Measurements from ENCODE around the gene IFT80. TPM values are rescaled to one million over a fixed set of nuclear protein-coding genes. Genes with fewer than 3 reads are reported as not detected.
A peak's percentile ranks its signal among the peaks of the same experiment; 100 is the strongest.

Gene IFT80
- total and polyA plus RNA-seq, 9 of the 15 experiments (the other 6 are each of a cell fraction or from before 2014, with no cell fraction given) = 6.7 to 21.1 (median 16.4) TPM

DNA sequence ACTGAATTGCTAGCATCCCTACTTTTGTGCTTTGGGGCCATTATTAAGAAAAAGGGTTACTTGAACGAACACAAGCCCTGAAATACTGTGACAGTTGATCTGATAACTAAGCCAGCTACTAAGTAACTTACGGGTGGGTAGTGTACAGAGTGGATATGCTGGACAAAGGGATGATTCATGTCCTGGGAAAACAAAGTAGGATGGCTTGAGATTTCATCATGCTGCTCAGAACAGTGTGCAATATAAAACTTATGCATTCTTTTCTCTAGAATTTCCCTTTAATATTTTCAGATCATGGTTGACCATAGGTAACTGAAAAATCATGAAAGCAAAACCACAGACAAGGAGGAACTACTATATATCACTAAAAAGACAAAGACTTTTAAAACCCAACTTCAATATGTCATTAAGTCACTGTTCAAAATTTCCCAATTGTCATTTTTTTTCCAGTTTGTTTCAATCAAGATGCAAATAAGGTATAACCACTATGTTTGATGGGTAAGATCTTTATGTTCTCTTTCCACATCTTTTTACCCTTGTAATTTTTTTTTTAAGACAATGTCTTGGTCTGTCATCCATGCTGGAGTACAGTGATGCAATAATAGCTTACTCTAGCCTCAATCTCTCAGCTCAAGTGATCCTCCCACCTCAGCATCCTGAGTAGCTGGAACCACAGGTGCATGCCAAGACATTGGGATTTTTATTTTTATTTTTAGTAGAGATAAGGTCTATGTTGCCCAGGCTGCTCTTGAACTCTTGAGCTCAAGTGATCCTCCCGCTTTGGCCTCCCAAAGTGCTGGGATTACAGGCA, 67.7 kb downstream of the IFT80 start (continued):
- TF ChIP-seq MED1 (CRISPR knock-in tag; IDR thresholded peaks at IDR 0.05; ENCODE audit: borderline replicate concordance) (no peak), NCOR1 (IDR thresholded peaks at IDR 0.05) (no peak), ATF1 (CRISPR knock-in tag; IDR thresholded peaks at IDR 0.05) (no peak), ATF1 (tag; IDR thresholded peaks at IDR 0.05) (no peak), FOXJ2 (tag; IDR thresholded peaks at IDR 0.05) (no peak), RCOR1 (IDR thresholded peaks at IDR 0.05; ENCODE audit: borderline replicate concordance in 1 of 2, low read depth in 2 of 2, low read length in 2 of 2) (peak in 1 of 2 experiments; percentile 44; a peak in 1 of 4 replicates), ESRRA (IDR thresholded peaks at IDR 0.05; ENCODE audit: borderline replicate concordance, low read depth) (no peak), STAT5A (IDR thresholded peaks at IDR 0.05; ENCODE audit: borderline replicate concordance, low read length) (no peak), TCF3 (CRISPR knock-in tag; IDR thresholded peaks at IDR 0.05) (peak; percentile 49), EGR1 (conservative IDR thresholded peaks at IDR 0.05) (no peak), FOS (IDR thresholded peaks at IDR 0.05; ENCODE audit: extremely low read depth, insufficient read length) (no peak), ZNF354B (CRISPR knock-in tag; IDR thresholded peaks at IDR 0.05) (no peak), GABPB2 (CRISPR knock-in tag; conservative IDR thresholded peaks at IDR 0.05) (no peak), MEF2D (tag; conservative IDR thresholded peaks at IDR 0.05; ENCODE audit: low read depth) (no peak)
- TF ChIP-seq, protein P1, sequence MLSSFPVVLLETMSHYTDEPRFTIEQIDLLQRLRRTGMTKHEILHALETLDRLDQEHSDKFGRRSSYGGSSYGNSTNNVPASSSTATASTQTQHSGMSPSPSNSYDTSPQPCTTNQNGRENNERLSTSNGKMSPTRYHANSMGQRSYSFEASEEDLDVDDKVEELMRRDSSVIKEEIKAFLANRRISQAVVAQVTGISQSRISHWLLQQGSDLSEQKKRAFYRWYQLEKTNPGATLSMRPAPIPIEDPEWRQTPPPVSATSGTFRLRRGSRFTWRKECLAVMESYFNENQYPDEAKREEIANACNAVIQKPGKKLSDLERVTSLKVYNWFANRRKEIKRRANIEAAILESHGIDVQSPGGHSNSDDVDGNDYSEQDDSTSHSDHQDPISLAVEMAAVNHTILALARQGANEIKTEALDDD (IDR thresholded peaks at IDR 0.05) = peak; percentile 96
- TF ChIP-seq, protein P2, sequence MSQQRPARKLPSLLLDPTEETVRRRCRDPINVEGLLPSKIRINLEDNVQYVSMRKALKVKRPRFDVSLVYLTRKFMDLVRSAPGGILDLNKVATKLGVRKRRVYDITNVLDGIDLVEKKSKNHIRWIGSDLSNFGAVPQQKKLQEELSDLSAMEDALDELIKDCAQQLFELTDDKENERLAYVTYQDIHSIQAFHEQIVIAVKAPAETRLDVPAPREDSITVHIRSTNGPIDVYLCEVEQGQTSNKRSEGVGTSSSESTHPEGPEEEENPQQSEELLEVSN (IDR thresholded peaks at IDR 0.05; ENCODE audit: borderline replicate concordance in 1 of 2, extremely low read depth in 1 of 2, insufficient read depth in 1 of 2, insufficient read length in 1 of 2, low read depth in 1 of 2, low read length in 1 of 2, poor library complexity in 1 of 2, severe bottlenecking in 1 of 2) = no peak
- TF ChIP-seq, protein P3, sequence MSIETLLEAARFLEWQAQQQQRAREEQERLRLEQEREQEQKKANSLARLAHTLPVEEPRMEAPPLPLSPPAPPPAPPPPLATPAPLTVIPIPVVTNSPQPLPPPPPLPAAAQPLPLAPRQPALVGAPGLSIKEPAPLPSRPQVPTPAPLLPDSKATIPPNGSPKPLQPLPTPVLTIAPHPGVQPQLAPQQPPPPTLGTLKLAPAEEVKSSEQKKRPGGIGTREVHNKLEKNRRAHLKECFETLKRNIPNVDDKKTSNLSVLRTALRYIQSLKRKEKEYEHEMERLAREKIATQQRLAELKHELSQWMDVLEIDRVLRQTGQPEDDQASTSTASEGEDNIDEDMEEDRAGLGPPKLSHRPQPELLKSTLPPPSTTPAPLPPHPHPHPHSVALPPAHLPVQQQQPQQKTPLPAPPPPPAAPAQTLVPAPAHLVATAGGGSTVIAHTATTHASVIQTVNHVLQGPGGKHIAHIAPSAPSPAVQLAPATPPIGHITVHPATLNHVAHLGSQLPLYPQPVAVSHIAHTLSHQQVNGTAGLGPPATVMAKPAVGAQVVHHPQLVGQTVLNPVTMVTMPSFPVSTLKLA (conservative IDR thresholded peaks at IDR 0.05) = no peak
- TF ChIP-seq, protein P4, sequence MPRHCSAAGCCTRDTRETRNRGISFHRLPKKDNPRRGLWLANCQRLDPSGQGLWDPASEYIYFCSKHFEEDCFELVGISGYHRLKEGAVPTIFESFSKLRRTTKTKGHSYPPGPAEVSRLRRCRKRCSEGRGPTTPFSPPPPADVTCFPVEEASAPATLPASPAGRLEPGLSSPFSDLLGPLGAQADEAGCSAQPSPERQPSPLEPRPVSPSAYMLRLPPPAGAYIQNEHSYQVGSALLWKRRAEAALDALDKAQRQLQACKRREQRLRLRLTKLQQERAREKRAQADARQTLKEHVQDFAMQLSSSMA (CRISPR knock-in tag; IDR thresholded peaks at IDR 0.05) = no peak
- TF ChIP-seq, protein P5, sequence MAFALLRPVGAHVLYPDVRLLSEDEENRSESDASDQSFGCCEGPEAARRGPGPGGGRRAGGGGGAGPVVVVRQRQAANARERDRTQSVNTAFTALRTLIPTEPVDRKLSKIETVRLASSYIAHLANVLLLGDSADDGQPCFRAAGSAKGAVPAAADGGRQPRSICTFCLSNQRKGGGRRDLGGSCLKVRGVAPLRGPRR (CRISPR knock-in tag; IDR thresholded peaks at IDR 0.05) = no peak
- TF ChIP-seq, protein P6, sequence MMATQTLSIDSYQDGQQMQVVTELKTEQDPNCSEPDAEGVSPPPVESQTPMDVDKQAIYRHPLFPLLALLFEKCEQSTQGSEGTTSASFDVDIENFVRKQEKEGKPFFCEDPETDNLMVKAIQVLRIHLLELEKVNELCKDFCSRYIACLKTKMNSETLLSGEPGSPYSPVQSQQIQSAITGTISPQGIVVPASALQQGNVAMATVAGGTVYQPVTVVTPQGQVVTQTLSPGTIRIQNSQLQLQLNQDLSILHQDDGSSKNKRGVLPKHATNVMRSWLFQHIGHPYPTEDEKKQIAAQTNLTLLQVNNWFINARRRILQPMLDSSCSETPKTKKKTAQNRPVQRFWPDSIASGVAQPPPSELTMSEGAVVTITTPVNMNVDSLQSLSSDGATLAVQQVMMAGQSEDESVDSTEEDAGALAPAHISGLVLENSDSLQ (IDR thresholded peaks at IDR 0.05) = peak; percentile 84
- TF ChIP-seq, protein P7, sequence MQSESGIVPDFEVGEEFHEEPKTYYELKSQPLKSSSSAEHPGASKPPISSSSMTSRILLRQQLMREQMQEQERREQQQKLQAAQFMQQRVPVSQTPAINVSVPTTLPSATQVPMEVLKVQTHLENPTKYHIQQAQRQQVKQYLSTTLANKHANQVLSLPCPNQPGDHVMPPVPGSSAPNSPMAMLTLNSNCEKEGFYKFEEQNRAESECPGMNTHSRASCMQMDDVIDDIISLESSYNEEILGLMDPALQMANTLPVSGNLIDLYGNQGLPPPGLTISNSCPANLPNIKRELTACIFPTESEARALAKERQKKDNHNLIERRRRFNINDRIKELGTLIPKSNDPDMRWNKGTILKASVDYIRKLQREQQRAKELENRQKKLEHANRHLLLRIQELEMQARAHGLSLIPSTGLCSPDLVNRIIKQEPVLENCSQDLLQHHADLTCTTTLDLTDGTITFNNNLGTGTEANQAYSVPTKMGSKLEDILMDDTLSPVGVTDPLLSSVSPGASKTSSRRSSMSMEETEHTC (IDR thresholded peaks at IDR 0.05) = no peak

Measured in K562 (cell line).